Tibial artery (tissue), 4 donors: Measurements from ENCODE around the gene SLC25A25.
A peak's percentile ranks its signal among the peaks of the same experiment; 100 is the strongest.
"Not testable (repeated sequence)": the region's sequence is repeated elsewhere in the genome, so short reads cannot be mapped to it uniquely, and the experiment has no call there.

ENCODE experiments used
- DNase-seq, 2 donors: peaks; one replicate each; pipeline ENCODE4 v3.0.0-alpha.2; 2019
- H3K27ac ChIP-seq, 2 donors: fragments of 200-600 bp; sonication (generic) in 1 of 2; 1 replicate in 1 of 2; 2 replicates in 1 of 2; pipeline ENCODE4 v1.5.1; 2018 to 2019; ENCODE audit warnings: mild to moderate bottlenecking in 1 of 2
- H3K27me3 ChIP-seq, 2 donors: fragments of 200-600 bp; sonication (generic) in 1 of 2; one replicate each; pipeline versions ENCODE4 v1.5.1 to v1.6.0; 2016 to 2019
- H3K36me3 ChIP-seq, 3 donors: fragments of 200-600 bp; sonication (generic) in 2 of 3; one replicate each; pipeline ENCODE4 v1.5.1; 2016 to 2019; ENCODE audit warnings: mild to moderate bottlenecking in 2 of 3
- H3K4me1 ChIP-seq, 4 donors: fragments of 200-600 bp; sonication (generic) in 2 of 4; 1 replicate in 3 of 4; 2 replicates in 1 of 4; pipeline ENCODE4 v1.5.1; 2016 to 2019
- H3K4me3 ChIP-seq, 2 donors: fragments of 200-600 bp; sonication (generic) in 1 of 2; 1 replicate in 1 of 2; 2 replicates in 1 of 2; pipeline ENCODE4 v1.5.1; 2018 to 2019; ENCODE audit warnings: mild to moderate bottlenecking in 2 of 2
- H3K9me3 ChIP-seq, 3 donors: fragments of 200-600 bp; sonication (generic) in 1 of 3; one replicate each; pipeline ENCODE4 v1.5.1; 2016 to 2019
- CTCF ChIP-seq, 2 experiments: fragments of 200-600 bp in 1 of 2; fragments of 450-650 bp in 1 of 2; IDR thresholded peaks; one replicate each; pipeline ENCODE4 v1.5.1; 2017 to 2019; ENCODE audit warnings: antibody characterized with exemption in 2 of 2, mild to moderate bottlenecking in 1 of 2, moderate library complexity in 1 of 2
- intact Hi-C: fragments of 100-400 bp; cut with DNase I; formaldehyde crosslinking; loops from one replicate; pipeline ENCODE4 v1.15.0; 2023; ENCODE audit warnings: low total_unique reads

Gene SLC25A25

GRCh38 chr9:128066713-128067644 is 1.1 kb upstream of the SLC25A25 start, which contains the start of gene NAIF1:
TSS of gene NAIF1 (minus strand) at chr9:128067320. CDS start at chr9:128067101, 219 bp downstream.
- peak within 1 kb of the TSS; percentile 89 to 98 for H3K4me3 ChIP-seq
- H3K9me3 ChIP-seq: no peaks in the 10 kb centered on the region
- H3K36me3 ChIP-seq: peaks cover 11 to 19% (median 18%) of the 10 kb centered on the region in 3 donors
- peak; percentile 97 to 99 for DNase-seq
- intact Hi-C loops: no loop called here
- peak within 1 kb of the TSS; percentile 95 for H3K27ac ChIP-seq
- no peak for TF ChIP-seq CTCF (IDR thresholded peaks at IDR 0.05)
- H3K4me1 ChIP-seq: peaks cover 6 to 48% (median 39%) of the 10 kb centered on the region in 4 donors
- no peaks in the 10 kb centered on the region for H3K27me3 ChIP-seq

GRCh38 chr9:128068386-128069205 is 564 bp downstream of the SLC25A25 start:
- peak overlapping the region; percentile 95 for H3K27ac ChIP-seq
- no peaks in the 10 kb centered on the region for H3K9me3 ChIP-seq
- intact Hi-C loops: no loop called here
- DNase-seq: no peak
- H3K4me1 ChIP-seq: peaks cover 6 to 65% (median 52%) of the 10 kb centered on the region in 4 donors
- TF ChIP-seq CTCF (IDR thresholded peaks at IDR 0.05): no peak
- no peaks in the 10 kb centered on the region for H3K27me3 ChIP-seq
- peaks cover 0 to 3% (median 2%) of the 10 kb centered on the region in 3 donors for H3K36me3 ChIP-seq
- peak overlapping the region; percentile 89 to 98 for H3K4me3 ChIP-seq

- peak overlapping the region; percentile 78 to 95 for H3K27ac ChIP-seq
- H3K9me3 ChIP-seq: no peaks in the 10 kb centered on the region
- DNase-seq: no peak
- intact Hi-C loops: no loop called here
- H3K36me3 ChIP-seq: no peaks in the 10 kb centered on the region
- H3K4me1 ChIP-seq: peaks cover 6 to 77% (median 47%) of the 10 kb centered on the region in 4 donors
- no peak overlapping the region for H3K4me3 ChIP-seq
- no peak for TF ChIP-seq CTCF (IDR thresholded peaks at IDR 0.05)
- no peaks in the 10 kb centered on the region for H3K27me3 ChIP-seq
Observed at GRCh38 chr9:128070874-128071273, 2.8 kb downstream of the SLC25A25 start.

- H3K27me3 ChIP-seq, DNase-seq, H3K4me3 ChIP-seq, H3K9me3 ChIP-seq, H3K36me3 ChIP-seq, intact Hi-C loops: not testable (repeated sequence)
- Histone ChIP-seq H3K27ac (peak overlapping the region; percentile 78 to 95), H3K4me1 (peaks cover 4 to 74% (median 41%) of the 10 kb centered on the region in 4 donors)
Observed at GRCh38 chr9:128071475-128071874, 3.4 kb downstream of the SLC25A25 start.

- peak overlapping the region; percentile 78 to 95 for H3K27ac ChIP-seq
- intact Hi-C loops: no loop called here
- H3K27me3 ChIP-seq: no peaks in the 10 kb centered on the region
- H3K9me3 ChIP-seq: no peaks in the 10 kb centered on the region
- no peak overlapping the region for H3K4me3 ChIP-seq
- no peak for TF ChIP-seq CTCF (IDR thresholded peaks at IDR 0.05)
- H3K4me1 ChIP-seq: peaks cover 0 to 68% (median 35%) of the 10 kb centered on the region in 4 donors
- peak; percentile 93 to 94 for DNase-seq
- no peaks in the 10 kb centered on the region for H3K36me3 ChIP-seq
Observed at GRCh38 chr9:128072144-128073021, 4.4 kb downstream of the SLC25A25 start.
